H1 (cell line): ENCODE data around the gene SREK1IP1. TPM values are rescaled to one million over a fixed set of nuclear protein-coding genes. Genes with fewer than 3 reads are reported as not detected.

Experiments
- CTCF ChIA-PET: fragments of 300-600 bp; sonication (Branson Sonifier 250); formaldehyde crosslinking; loops from one replicate; lab custom pipeline; 2021; ENCODE audit not compliant: partially characterized antibody; lab: Charles Lee
- POLR2A ChIA-PET: fragments of 300-600 bp; sonication (Branson Sonifier 250); formaldehyde crosslinking; loops from one replicate; lab custom pipeline; 2021; ENCODE audit warnings: inconsistent platforms; ENCODE audit not compliant: partially characterized antibody; lab: Charles Lee
- DNase-seq, 2 experiments: peaks; one replicate each; pipeline versions ENCODE4 v3.0.0 to v3.0.0-alpha.2; 2010 to 2022; ENCODE audit warnings: low spot score in 2 of 2, low read depth in 1 of 2, mixed read lengths in 1 of 2
- FAIRE-seq: peaks from 2 replicates; lab custom pipeline; 2011; peaks lifted over from hg19 to GRCh38; lab: Jason Lieb, UNC
- H2AFZ ChIP-seq: 2 replicates; pipeline ENCODE4 v1.8.1; 2012; ENCODE audit warnings: low read length, inconsistent platforms
- H2AK5ac ChIP-seq: 2 replicates; pipeline ENCODE4 v1.6.1; 2013; ENCODE audit warnings: low read depth, low read length
- H2BK120ac ChIP-seq: replicated peaks from 2 replicates; pipeline ENCODE3; 2013; ENCODE audit warnings: low read depth, low read length, inconsistent platforms
- H2BK12ac ChIP-seq: 2 replicates; pipeline ENCODE4 v1.6.1; 2013; ENCODE audit warnings: low read depth, low read length
- H2BK15ac ChIP-seq: 2 replicates; pipeline ENCODE4 v1.6.1; 2013; ENCODE audit warnings: low read length
- H2BK20ac ChIP-seq: 2 replicates; pipeline ENCODE4 v1.6.1; 2013; ENCODE audit warnings: low read length
- H2BK5ac ChIP-seq: 2 replicates; pipeline ENCODE4 v1.6.1; 2013; ENCODE audit warnings: low read depth, low read length
- H3K14ac ChIP-seq: 2 replicates; pipeline ENCODE4 v1.6.1; 2013; ENCODE audit warnings: inconsistent platforms; ENCODE audit not compliant: insufficient read length
- H3K18ac ChIP-seq: 2 replicates; pipeline ENCODE4 v1.6.1; 2013; ENCODE audit warnings: low read length; ENCODE audit errors: extremely low read depth
- H3K23ac ChIP-seq: 2 replicates; pipeline ENCODE4 v1.6.1; 2013; ENCODE audit warnings: inconsistent platforms; ENCODE audit not compliant: insufficient read length
- H3K23me2 ChIP-seq: 2 replicates; pipeline ENCODE4 v1.6.1; 2013; ENCODE audit warnings: low read depth, low read length
- H3K27ac ChIP-seq: 2 replicates; pipeline ENCODE4 v1.6.1; 2011; ENCODE audit warnings: low read depth, low read length, inconsistent platforms
- H3K27me3 ChIP-seq, 4 experiments: replicated peaks in 1 of 4; 1 replicate in 1 of 4; 2 replicates in 3 of 4; pipeline versions ENCODE4 v1.6.1 to v1.8.1; 2011 to 2013; ENCODE audit warnings: low read length in 3 of 4, mild to moderate bottlenecking in 3 of 4, inconsistent platforms in 2 of 4, mixed read lengths in 2 of 4, moderate library complexity in 1 of 4; ENCODE audit not compliant: control insufficient read depth in 3 of 4, insufficient read depth in 3 of 4; ENCODE audit errors: extremely low read depth in 1 of 4
- H3K36me3 ChIP-seq, 4 experiments: 2 replicates each; pipeline versions ENCODE4 v1.6.1 to v1.8.1; 2011 to 2013; ENCODE audit warnings: mild to moderate bottlenecking in 4 of 4, low read length in 3 of 4, moderate library complexity in 2 of 4, control low read depth in 1 of 4, inconsistent platforms in 1 of 4; ENCODE audit not compliant: insufficient read depth in 4 of 4, control insufficient read depth in 2 of 4
- H3K4ac ChIP-seq: replicated peaks from 2 replicates; pipeline ENCODE3; 2013; ENCODE audit warnings: low read length, low read depth, mixed read lengths, inconsistent platforms; ENCODE audit not compliant: insufficient read length
- H3K4me1 ChIP-seq, 4 experiments: replicated peaks in 1 of 4; 1 replicate in 1 of 4; 2 replicates in 3 of 4; pipeline versions ENCODE4 v1.6.1 to v1.8.1; 2011 to 2013; ENCODE audit warnings: low read length in 3 of 4, inconsistent platforms in 2 of 4, mixed read lengths in 1 of 4; ENCODE audit not compliant: insufficient read depth in 4 of 4, control insufficient read depth in 3 of 4
- H3K4me2 ChIP-seq, 2 experiments: 2 replicates each; pipeline versions ENCODE4 v1.6.1 to v1.8.1; 2011 to 2013; ENCODE audit warnings: low read depth in 2 of 2, low read length in 2 of 2, control low read depth in 1 of 2, inconsistent platforms in 1 of 2, mild to moderate bottlenecking in 1 of 2; ENCODE audit not compliant: insufficient read depth in 1 of 2
- H3K4me3 ChIP-seq, 4 experiments: fragments of 200-600, 300-600 bp in 1 of 4; sonication (generic), shearing (Covaris generic), sonication (Bioruptor Twin) in 1 of 4; 2 replicates each; pipeline versions ENCODE4 v1.5.1 to v1.8.1; 2011 to 2016; ENCODE audit warnings: low read length in 4 of 4, low read depth in 3 of 4, control low read depth in 2 of 4, inconsistent platforms in 2 of 4, mild to moderate bottlenecking in 2 of 4, mixed read lengths in 1 of 4, moderate library complexity in 1 of 4; ENCODE audit not compliant: insufficient read depth in 2 of 4; ENCODE audit errors: extremely low read depth in 1 of 4
- H3K56ac ChIP-seq: replicated peaks from 2 replicates; pipeline ENCODE3; 2013; ENCODE audit warnings: low read depth, mild to moderate bottlenecking, mixed read lengths, low read length, inconsistent platforms; ENCODE audit not compliant: insufficient read length
- H3K79me1 ChIP-seq: 2 replicates; pipeline ENCODE4 v1.6.1; 2013; ENCODE audit warnings: low read depth, low read length, control low read depth
- H3K79me2 ChIP-seq, 2 experiments: 2 replicates each; pipeline versions ENCODE4 v1.6.1 to v1.8.1; 2012 to 2013; ENCODE audit warnings: low read length in 2 of 2, mild to moderate bottlenecking in 2 of 2, inconsistent platforms in 1 of 2; ENCODE audit not compliant: insufficient read depth in 2 of 2, control insufficient read depth in 1 of 2
- H3K9ac ChIP-seq, 4 experiments: replicated peaks in 1 of 4; 1 replicate in 1 of 4; 2 replicates in 3 of 4; pipeline versions ENCODE4 v1.6.1 to v1.8.1; 2011 to 2013; ENCODE audit warnings: low read depth in 3 of 4, low read length in 3 of 4, control low read depth in 2 of 4, mild to moderate bottlenecking in 2 of 4, moderate library complexity in 2 of 4, inconsistent platforms in 1 of 4; ENCODE audit errors: extremely low read depth in 1 of 4
- H3K9me3 ChIP-seq, 2 experiments: 2 replicates each; pipeline versions ENCODE4 v1.6.1 to v1.8.1; 2012 to 2013; ENCODE audit warnings: mild to moderate bottlenecking in 2 of 2, moderate library complexity in 2 of 2, control low read depth in 1 of 2, inconsistent platforms in 1 of 2, low read depth in 1 of 2, low read length in 1 of 2, mixed read lengths in 1 of 2; ENCODE audit not compliant: insufficient read depth in 2 of 2
- H4K20me1 ChIP-seq, 2 experiments: replicated peaks in 1 of 2; 2 replicates each; pipeline versions ENCODE3 to v1.8.1; 2011 to 2013; ENCODE audit warnings: inconsistent platforms in 2 of 2, low read length in 2 of 2, mild to moderate bottlenecking in 1 of 2; ENCODE audit not compliant: insufficient read depth in 2 of 2, control insufficient read depth in 1 of 2
- H4K5ac ChIP-seq: 2 replicates; pipeline ENCODE4 v1.6.1; 2013; ENCODE audit warnings: low read length, low read depth, mixed read lengths, inconsistent platforms; ENCODE audit not compliant: insufficient read length
- H4K8ac ChIP-seq: 2 replicates; pipeline ENCODE4 v1.8.0; 2013; ENCODE audit warnings: mild to moderate bottlenecking, moderate library complexity, low read length, inconsistent platforms; ENCODE audit not compliant: insufficient read depth; ENCODE audit errors: extremely low read depth
- H4K91ac ChIP-seq: replicated peaks from 2 replicates; pipeline ENCODE3; 2013; ENCODE audit warnings: low read length, mixed read lengths, inconsistent platforms; ENCODE audit not compliant: insufficient read length
- RXRA ChIP-seq: IDR thresholded peaks from 2 replicates; pipeline ENCODE4 v1.6.1; 2011; ENCODE audit warnings: low read depth, mild to moderate bottlenecking, low read length, moderate library complexity; ENCODE audit not compliant: insufficient read depth
- SAP30 ChIP-seq: fragments of 300-600 bp; sonication (generic); IDR thresholded peaks from 2 replicates; pipeline ENCODE4 v1.7.1; 2012; ENCODE audit warnings: low read length, moderate library complexity, mild to moderate bottlenecking, inconsistent platforms; ENCODE audit not compliant: insufficient read depth, insufficient replicate concordance
- polyA plus RNA-seq, 7 experiments: library from polyadenylated mRNA; depleted of rRNA in 3 of 7; stranded (reverse) in 5 of 7; unstranded in 2 of 7; fragments of >200 nt in 5 of 7; fragments of 200-250 nt in 2 of 7; gene quantifications; 1 replicate in 5 of 7; 2 replicates in 1 of 7; 4 replicates in 1 of 7; pipeline versions ENCODE4 v1.2.1 to v1.2.3, GENCODE V29; 2011 to 2013; ENCODE audit warnings: missing spikeins in 2 of 7, mixed read lengths in 2 of 7
- total RNA-seq: library from RNA; stranded (reverse); fragmentation: NEBNext Ultra II Directional; extraction: Animal tissue kit (Norgen Biotek cat#: 25700); gene quantifications from 2 replicates; pipeline ENCODE4 v1.2.1, GENCODE V29; 2021

SREK1IP1 gene
- total and polyA plus RNA-seq, 2 of the 8 experiments (the other 6 are each of a cell fraction or from before 2014, with no cell fraction given), result 6.2 to 39.0 TPM

DNA sequence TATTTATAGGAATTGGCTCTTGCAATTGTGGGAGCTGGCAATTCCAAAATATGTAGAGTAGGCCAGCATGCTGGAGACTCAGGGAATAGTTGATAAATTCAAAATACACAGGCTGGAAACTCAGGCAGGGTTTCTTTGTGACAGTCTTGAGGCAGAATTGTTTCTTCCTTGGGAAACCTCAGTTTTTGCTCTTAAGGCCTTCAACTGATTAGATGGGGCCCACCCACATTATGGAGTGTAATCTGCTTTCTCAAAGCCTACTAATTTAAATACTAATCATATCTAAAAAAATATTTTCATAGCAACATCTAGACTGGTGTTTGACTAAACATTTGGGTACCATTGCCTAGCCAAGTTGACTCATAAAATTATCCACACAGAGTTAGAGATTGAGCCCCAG, 27.8 kb upstream of the SREK1IP1 start:
- Histone ChIP-seq H3K4ac (no peak overlapping the region), H4K91ac (no peak overlapping the region), H3K4me1 (peaks cover 0 to 3% (median 0%) of the 10 kb centered on the region in 4 experiments; a peak in 1 of 7 replicates), H4K5ac (no peak overlapping the region), H3K4me2 (no peak overlapping the region), H2AFZ (no peak overlapping the region), H3K4me3 (no peak overlapping the region), H3K27ac (no peak overlapping the region), H2BK20ac (no peak overlapping the region), H3K18ac (no peak overlapping the region), H2BK5ac (no peak overlapping the region), H3K9me3 (no peaks in the 10 kb centered on the region), H4K8ac (no peak overlapping the region), H3K79me1 (no peaks in the 10 kb centered on the region), H2BK120ac (no peak overlapping the region), H3K56ac (no peak overlapping the region), H2AK5ac (no peak overlapping the region), H4K20me1 (no peaks in the 10 kb centered on the region), H2BK15ac (no peak overlapping the region), H3K9ac (no peak overlapping the region), H3K36me3 (peaks cover 0 to 2% (median 0%) of the 10 kb centered on the region in 4 experiments; a peak in 2 of 8 replicates), H3K27me3 (no peaks in the 10 kb centered on the region), H3K23me2 (no peaks in the 10 kb centered on the region), H3K14ac (no peak overlapping the region), H3K23ac (no peak overlapping the region), H3K79me2 (no peaks in the 10 kb centered on the region), H2BK12ac (no peak overlapping the region)
- ChIA-PET POLR2A (no interaction called here), CTCF (interaction anchor here (1.8 kb wide), 1 partner anchor 12 kb away, joined by 4 read pairs; no protein-coding TSS in a partner anchor)
- no peak for DNase-seq
- FAIRE-seq, result no peak
- TF ChIP-seq RXRA (no peak), SAP30 (no peak)
